ENCODE results near the gene TEX35. TPM values are rescaled to one million over a fixed set of nuclear protein-coding genes. Genes with fewer than 3 reads are reported as not detected.

The TEX35 gene
- total RNA-seq, 1 donor from 2014 or later = not detected

- Mint-ChIP-seq H3K27ac (no peak overlapping the region), H3K4me1 (ENCODE audit: low read depth) (no peaks in the 10 kb centered on the region), H3K36me3 (ENCODE audit: low read depth) (no peaks in the 10 kb centered on the region), H3K27me3 (ENCODE audit: low read depth) (peaks cover 11% of the 10 kb centered on the region), H3K4me3 (ENCODE audit: low read depth) (no peak overlapping the region), H3K9me3 (no peaks in the 10 kb centered on the region)
- DNase-seq (ENCODE audit: low spot score) = no peak
- intact Hi-C loops (cut with micrococcal nuclease) = no loop called here
Observed at GRCh38 chr1:178486100-178487069, 26.5 kb upstream of the TEX35 start.

- intact Hi-C loops (cut with micrococcal nuclease) = no loop called here
- H3K27me3 Mint-ChIP-seq (ENCODE audit: low read depth) = peaks cover 11% of the 10 kb centered on the region
- DNase-seq (ENCODE audit: low spot score) = no peak
- no peak overlapping the region for H3K27ac Mint-ChIP-seq
- H3K36me3 Mint-ChIP-seq (ENCODE audit: low read depth) = no peaks in the 10 kb centered on the region
- no peaks in the 10 kb centered on the region for H3K4me1 Mint-ChIP-seq (ENCODE audit: low read depth)
- H3K4me3 Mint-ChIP-seq (ENCODE audit: low read depth) = no peak overlapping the region
- no peaks in the 10 kb centered on the region for H3K9me3 Mint-ChIP-seq
Observed at GRCh38 chr1:178487070-178487615, 25.8 kb upstream of the TEX35 start.

GRCh38 chr1:178488393-178488792, 24.5 kb upstream of the TEX35 start:
- intact Hi-C loops (cut with micrococcal nuclease) = no loop called here
- H3K9me3 Mint-ChIP-seq = no peaks in the 10 kb centered on the region
- H3K27ac Mint-ChIP-seq = no peak overlapping the region
- H3K36me3 Mint-ChIP-seq (ENCODE audit: low read depth) = no peaks in the 10 kb centered on the region
- DNase-seq (ENCODE audit: low spot score) = no peak
- H3K27me3 Mint-ChIP-seq (ENCODE audit: low read depth) = peaks cover 11% of the 10 kb centered on the region
- H3K4me3 Mint-ChIP-seq (ENCODE audit: low read depth) = no peak overlapping the region
- H3K4me1 Mint-ChIP-seq (ENCODE audit: low read depth) = no peaks in the 10 kb centered on the region

- no peaks in the 10 kb centered on the region for H3K4me1 Mint-ChIP-seq (ENCODE audit: low read depth)
- intact Hi-C loops (cut with micrococcal nuclease) = no loop called here
- no peaks in the 10 kb centered on the region for H3K36me3 Mint-ChIP-seq (ENCODE audit: low read depth)
- H3K27ac Mint-ChIP-seq = no peak overlapping the region
- peaks cover 11% of the 10 kb centered on the region for H3K27me3 Mint-ChIP-seq (ENCODE audit: low read depth)
- DNase-seq (ENCODE audit: low spot score) = no peak
- no peaks in the 10 kb centered on the region for H3K9me3 Mint-ChIP-seq
- H3K4me3 Mint-ChIP-seq (ENCODE audit: low read depth) = no peak overlapping the region
Observed at GRCh38 chr1:178489399-178489798, 23.5 kb upstream of the TEX35 start.

GRCh38 chr1:178490136-178490535, 22.8 kb upstream of the TEX35 start:
- Mint-ChIP-seq H3K27me3 (ENCODE audit: low read depth) (peaks cover 11% of the 10 kb centered on the region), H3K4me3 (ENCODE audit: low read depth) (no peak overlapping the region), H3K4me1 (ENCODE audit: low read depth) (no peaks in the 10 kb centered on the region), H3K9me3 (no peaks in the 10 kb centered on the region), H3K27ac (no peak overlapping the region), H3K36me3 (ENCODE audit: low read depth) (no peaks in the 10 kb centered on the region)
- intact Hi-C loops (cut with micrococcal nuclease) = no loop called here
- no peak for DNase-seq (ENCODE audit: low spot score)

GRCh38 chr1:178490967-178491366, 21.9 kb upstream of the TEX35 start:
- intact Hi-C loops (cut with micrococcal nuclease) = no loop called here
- Mint-ChIP-seq H3K27ac (no peak overlapping the region), H3K4me3 (ENCODE audit: low read depth) (no peak overlapping the region), H3K36me3 (ENCODE audit: low read depth) (no peaks in the 10 kb centered on the region), H3K4me1 (ENCODE audit: low read depth) (no peaks in the 10 kb centered on the region), H3K27me3 (ENCODE audit: low read depth) (peaks cover 7% of the 10 kb centered on the region), H3K9me3 (no peaks in the 10 kb centered on the region)
- DNase-seq (ENCODE audit: low spot score) = no peak

GRCh38 chr1:178491721-178492120, 21.2 kb upstream of the TEX35 start:
- Mint-ChIP-seq H3K9me3 (no peaks in the 10 kb centered on the region), H3K27me3 (ENCODE audit: low read depth) (peaks cover 7% of the 10 kb centered on the region), H3K4me3 (ENCODE audit: low read depth) (no peak overlapping the region), H3K27ac (no peak overlapping the region), H3K4me1 (ENCODE audit: low read depth) (no peaks in the 10 kb centered on the region), H3K36me3 (ENCODE audit: low read depth) (no peaks in the 10 kb centered on the region)
- DNase-seq (ENCODE audit: low spot score) = no peak
- intact Hi-C loops (cut with micrococcal nuclease) = no loop called here

GRCh38 chr1:178492341-178492740, 20.6 kb upstream of the TEX35 start:
- H3K4me3 Mint-ChIP-seq (ENCODE audit: low read depth) = no peak overlapping the region
- peaks cover 5% of the 10 kb centered on the region for H3K27me3 Mint-ChIP-seq (ENCODE audit: low read depth)
- intact Hi-C loops (cut with micrococcal nuclease) = no loop called here
- H3K4me1 Mint-ChIP-seq (ENCODE audit: low read depth) = no peaks in the 10 kb centered on the region
- H3K36me3 Mint-ChIP-seq (ENCODE audit: low read depth) = no peaks in the 10 kb centered on the region
- DNase-seq (ENCODE audit: low spot score) = no peak
- H3K9me3 Mint-ChIP-seq = no peaks in the 10 kb centered on the region
- H3K27ac Mint-ChIP-seq = no peak overlapping the region

GRCh38 chr1:178493301-178493741, 19.6 kb upstream of the TEX35 start:
- H3K9me3 Mint-ChIP-seq = no peaks in the 10 kb centered on the region
- intact Hi-C loops (cut with micrococcal nuclease) = no loop called here
- no peaks in the 10 kb centered on the region for H3K27me3 Mint-ChIP-seq (ENCODE audit: low read depth)
- no peaks in the 10 kb centered on the region for H3K4me1 Mint-ChIP-seq (ENCODE audit: low read depth)
- no peak for DNase-seq (ENCODE audit: low spot score)
- no peak overlapping the region for H3K27ac Mint-ChIP-seq
- no peaks in the 10 kb centered on the region for H3K36me3 Mint-ChIP-seq (ENCODE audit: low read depth)
- no peak overlapping the region for H3K4me3 Mint-ChIP-seq (ENCODE audit: low read depth)

- Mint-ChIP-seq H3K36me3 (ENCODE audit: low read depth) (no peaks in the 10 kb centered on the region), H3K4me1 (ENCODE audit: low read depth) (no peaks in the 10 kb centered on the region), H3K27me3 (ENCODE audit: low read depth) (no peaks in the 10 kb centered on the region), H3K9me3 (no peaks in the 10 kb centered on the region), H3K4me3 (ENCODE audit: low read depth) (no peak overlapping the region), H3K27ac (no peak overlapping the region)
- no peak for DNase-seq (ENCODE audit: low spot score)
- intact Hi-C loops (cut with micrococcal nuclease) = no loop called here
Observed at GRCh38 chr1:178494569-178494971, 18.3 kb upstream of the TEX35 start.

GRCh38 chr1:178495158-178495557, 17.8 kb upstream of the TEX35 start:
- H3K27ac Mint-ChIP-seq = no peak overlapping the region
- H3K4me3 Mint-ChIP-seq (ENCODE audit: low read depth) = no peak overlapping the region
- H3K4me1 Mint-ChIP-seq (ENCODE audit: low read depth) = no peaks in the 10 kb centered on the region
- no peaks in the 10 kb centered on the region for H3K27me3 Mint-ChIP-seq (ENCODE audit: low read depth)
- H3K36me3 Mint-ChIP-seq (ENCODE audit: low read depth) = no peaks in the 10 kb centered on the region
- intact Hi-C loops (cut with micrococcal nuclease) = no loop called here
- H3K9me3 Mint-ChIP-seq = no peaks in the 10 kb centered on the region
- DNase-seq (ENCODE audit: low spot score) = no peak

GRCh38 chr1:178495741-178496409, 17.0 kb upstream of the TEX35 start:
- Mint-ChIP-seq H3K36me3 (ENCODE audit: low read depth) (no peaks in the 10 kb centered on the region), H3K4me3 (ENCODE audit: low read depth) (no peak overlapping the region), H3K4me1 (ENCODE audit: low read depth) (no peaks in the 10 kb centered on the region), H3K27ac (no peak overlapping the region), H3K9me3 (no peaks in the 10 kb centered on the region), H3K27me3 (ENCODE audit: low read depth) (no peaks in the 10 kb centered on the region)
- intact Hi-C loops (cut with micrococcal nuclease) = no loop called here
- no peak for DNase-seq (ENCODE audit: low spot score)

All from activated T-helper 2 cell treated with anti-CD3 and anti-CD28 coated beads, Interferon-gamma antibody, Interleukin-2, Interleukin-4, amounts not matched to agents 10 μg/mL and 5 μg/mL and 100 μg/mL, durations not matched to agents 14 hours and 24 hours and 36 hours (primary cell).